K562 (cell line): Measurements from ENCODE around the gene CD93. TPM values are rescaled to one million over a fixed set of nuclear protein-coding genes. Genes with fewer than 3 reads are reported as not detected.
A peak's percentile ranks its signal among the peaks of the same experiment; 100 is the strongest.

Source experiments
- ATAC-seq: fragments of 200-7000 bp; cut with Tn5 transposase; 3 replicates; pipeline ENCODE4 v1.9.1; 2020; ENCODE audit warnings: moderate library complexity
- BruUV-seq: library from RNA; stranded (reverse); fragments of 400-500 nt; replicated peaks from 2 replicates; lab custom pipeline; 2021; lab: Mats Ljungman, UMichigan
- CTCF ChIA-PET: fragments of 300-600 bp; formaldehyde crosslinking; extraction: SDS; loops from one replicate; lab custom pipeline; 2021; ENCODE audit warnings: low intra/inter-chr PET ratio; lab: Yijun Ruan, JAX
- POLR2A ChIA-PET: fragments of 300-600, 350-650 bp; sonication (Branson Sonifier 250); formaldehyde crosslinking; extraction: SDS; loops from one replicate; lab custom pipeline; 2021; ENCODE audit warnings: antibody characterized with exemption, inconsistent platforms; lab: Yijun Ruan, JAX
- DNase-seq, 4 experiments: peaks; one replicate each; pipeline versions ENCODE4 v3.0.0 to v3.0.0-alpha.2; 2011 to 2018; ENCODE audit warnings: low spot score in 3 of 4, mixed read lengths in 3 of 4; ENCODE audit errors: extremely low read depth in 1 of 4
- FAIRE-seq: peaks from 2 replicates; lab custom pipeline; 2011; peaks lifted over from hg19 to GRCh38; lab: Jason Lieb, UNC
- H2AFZ ChIP-seq: 2 replicates; pipeline ENCODE4 v1.6.0; 2011; ENCODE audit warnings: low read depth, low read length, control low read depth, inconsistent platforms
- H3K27ac ChIP-seq: fragments of 200-600 bp; 3 replicates; pipeline ENCODE4 v1.8.0; 2011; ENCODE audit warnings: low read depth, mild to moderate bottlenecking, control low read depth, inconsistent platforms, low read length, moderate library complexity, mixed read lengths; ENCODE audit errors: extremely low read depth
- H3K27me3 ChIP-seq, 2 experiments: fragments of 300-600 bp in 1 of 2; 2 replicates in 1 of 2; 3 replicates in 1 of 2; pipeline versions ENCODE4 v1.6.0 to v1.8.0; 2011; ENCODE audit warnings: inconsistent platforms in 2 of 2, low read length in 2 of 2, mild to moderate bottlenecking in 1 of 2, mixed read lengths in 1 of 2, moderate library complexity in 1 of 2; ENCODE audit not compliant: control insufficient read depth in 2 of 2, insufficient read depth in 2 of 2
- H3K36me3 ChIP-seq: fragments of 300-600 bp; 3 replicates; pipeline ENCODE4 v1.8.0; 2011; ENCODE audit warnings: mild to moderate bottlenecking, low read length, inconsistent platforms; ENCODE audit not compliant: control insufficient read depth, insufficient read depth
- H3K4me1 ChIP-seq, 2 experiments: fragments of 200-600 bp in 1 of 2; replicated peaks in 1 of 2; 2 replicates in 1 of 2; 3 replicates in 1 of 2; pipeline versions ENCODE4 v1.5.1 to v1.8.0; 2011; ENCODE audit warnings: inconsistent platforms in 2 of 2, low read length in 2 of 2, mild to moderate bottlenecking in 1 of 2, mixed read lengths in 1 of 2, moderate library complexity in 1 of 2; ENCODE audit not compliant: control insufficient read depth in 2 of 2, insufficient read depth in 2 of 2
- H3K4me2 ChIP-seq: 2 replicates; pipeline ENCODE4 v1.6.1; 2011; ENCODE audit warnings: low read length, control low read depth, inconsistent platforms, mixed read lengths; ENCODE audit not compliant: insufficient read depth
- H3K4me3 ChIP-seq: fragments of 200-600 bp; sonication (generic), shearing (Covaris generic); 2 replicates; pipeline ENCODE4 v1.5.1; 2016; ENCODE audit warnings: control low read depth, inconsistent platforms
- H3K79me2 ChIP-seq: fragments of 200-600 bp; 3 replicates; pipeline ENCODE4 v1.8.0; 2011; ENCODE audit warnings: low read length, inconsistent platforms; ENCODE audit not compliant: control insufficient read depth, insufficient read depth
- H3K9ac ChIP-seq, 2 experiments: 2 replicates each; pipeline versions ENCODE4 v1.6.0 to v1.6.1; 2011; ENCODE audit warnings: low read depth in 2 of 2, low read length in 2 of 2, control low read depth in 1 of 2, inconsistent platforms in 1 of 2, mild to moderate bottlenecking in 1 of 2, mixed read lengths in 1 of 2; ENCODE audit not compliant: insufficient read depth in 1 of 2
- H3K9me1 ChIP-seq: one replicate; pipeline ENCODE4 v1.6.0; 2011; ENCODE audit warnings: inconsistent platforms, mild to moderate bottlenecking, low read length, moderate library complexity; ENCODE audit not compliant: control insufficient read depth, insufficient read depth
- H3K9me3 ChIP-seq: replicated peaks from 2 replicates; pipeline ENCODE4 v1.5.1; 2011; ENCODE audit warnings: low read depth, low read length, inconsistent platforms; ENCODE audit not compliant: control insufficient read depth, insufficient read depth
- H4K20me1 ChIP-seq: replicated peaks from 2 replicates; pipeline ENCODE4 v1.6.1; 2011; ENCODE audit warnings: low read length, inconsistent platforms, mixed read lengths; ENCODE audit not compliant: control insufficient read depth, insufficient read depth
- CBX3 ChIP-seq, 2 experiments: IDR thresholded peaks; 1 replicate in 1 of 2; 2 replicates in 1 of 2; pipeline ENCODE4 v1.6.1; 2012; ENCODE audit warnings: inconsistent platforms in 2 of 2, low read length in 2 of 2, borderline replicate concordance in 1 of 2, control low read depth in 1 of 2
- DMBX1 ChIP-seq: fragments of 250-450 bp; sonication (Bioruptor Pico); IDR thresholded peaks from 2 replicates; pipeline ENCODE4 v1.8.0; 2022; ENCODE audit warnings: inconsistent platforms, mild to moderate bottlenecking, moderate library complexity, borderline replicate concordance
- ETV1 ChIP-seq: fragments of 450-650 bp; conservative IDR thresholded peaks from 2 replicates; pipeline ENCODE4 v1.6.1; 2016; ENCODE audit warnings: missing genetic modification characterization, control low read depth, low read depth, missing compliant biosample characterization
- HCFC1 ChIP-seq: IDR thresholded peaks from 2 replicates; pipeline ENCODE4 v1.6.1; 2012; ENCODE audit warnings: low read depth, low read length, improper control_type of control experiment
- NR3C1 ChIP-seq: sonication (generic); formaldehyde crosslinking; IDR thresholded peaks from 2 replicates; pipeline ENCODE4 v1.8.1; 2022; ENCODE audit warnings: missing genetic modification reagents
- POLR3G ChIP-seq: IDR thresholded peaks from 2 replicates; pipeline ENCODE4 v1.6.1; 2011; ENCODE audit not compliant: insufficient read length, insufficient replicate concordance; ENCODE audit errors: extremely low read depth
- RBM22 ChIP-seq: fragments of 200-400 bp; formaldehyde crosslinking; IDR thresholded peaks from 2 replicates; pipeline ENCODE4 v1.6.1; 2018; ENCODE audit warnings: low read length, low read depth; ENCODE audit not compliant: poor library complexity, severe bottlenecking
- ZNF253 ChIP-seq: fragments of 250-450 bp; sonication (Bioruptor Pico); conservative IDR thresholded peaks from 2 replicates; pipeline ENCODE4 v1.6.1; 2021; ENCODE audit warnings: mild to moderate bottlenecking
- WGBS: fragments of 100-300 bp; shearing (Covaris generic); methylation state at CpG from one replicate; pipeline ENCODE4 v1.1.6; 2016; ENCODE audit warnings: low coverage, mixed read lengths; ENCODE audit not compliant: insufficient coverage; ENCODE audit errors: missing lambda C conversion rate; 5-methylcytosine and 5-hydroxymethylcytosine counted together
- in situ Hi-C: fragments of 300-500 bp; cut with MboI; formaldehyde crosslinking; loops from 4 replicates; pipeline ENCODE4 v1.15.0; 2018; ENCODE audit warnings: inconsistent platforms, mixed read lengths
- intact Hi-C: fragments of 100-400 bp; cut with micrococcal nuclease; formaldehyde crosslinking; loops from 2 replicates; pipeline ENCODE4 v1.14.2; 2022
- polyA plus RNA-seq, 8 experiments: library from polyadenylated mRNA; depleted of rRNA in 4 of 8; stranded (reverse) in 5 of 8; unstranded in 3 of 8; fragments of >200 nt; fragmentation: Nextera tagmentation in 2 of 8; fragmentation: Illumina TruSeq in 1 of 8; extraction: Ambion mirVana in 2 of 8; extraction: Trizol in 1 of 8; gene quantifications; 2 replicates each; pipeline versions ENCODE4 v1.2.1 to v1.2.3, GENCODE V29; 2011 to 2014; ENCODE audit warnings: inconsistent platforms in 1 of 8, missing spikeins in 1 of 8
- total RNA-seq, 7 experiments: library from RNA; depleted of rRNA in 6 of 7; stranded (reverse); fragments of >200 nt in 6 of 7; fragmentation: Illumina TruSeq in 2 of 7; extraction: Trizol in 2 of 7; gene quantifications; 2 replicates each; pipeline versions ENCODE4 v1.2.1 to v1.2.3, GENCODE V29; 2011 to 2021; ENCODE audit warnings: low replicate concordance in 1 of 7
- TF ChIP-seq, protein P1 (sequence below): fragments of 450-650 bp; IDR thresholded peaks from 2 replicates; pipeline ENCODE4 v1.6.1; 2017; ENCODE audit warnings: mild to moderate bottlenecking, moderate library complexity
- TF ChIP-seq, protein P2 (sequence below): sonication (generic); formaldehyde crosslinking; IDR thresholded peaks from 2 replicates; pipeline ENCODE4 v1.8.0; 2022; ENCODE audit warnings: missing genetic modification reagents, mild to moderate bottlenecking, borderline replicate concordance
- TF ChIP-seq, protein P3 (sequence below): fragments of 450-650 bp; formaldehyde crosslinking; IDR thresholded peaks from 2 replicates; pipeline ENCODE4 v1.4.0; 2022; ENCODE audit warnings: missing genetic modification characterization
- TF ChIP-seq, protein P4 (sequence below), 2 experiments: IDR thresholded peaks; 2 replicates each; pipeline ENCODE4 v1.6.1; 2012; ENCODE audit warnings: improper control_type of control experiment in 2 of 2, low read depth in 2 of 2, low read length in 2 of 2, borderline replicate concordance in 1 of 2
- TF ChIP-seq, protein P5 (sequence below): sonication (generic); formaldehyde crosslinking; IDR thresholded peaks from 2 replicates; pipeline ENCODE4 v1.8.1; 2022; ENCODE audit warnings: missing genetic modification reagents

CD93 gene
- total and polyA plus RNA-seq, 9 of the 15 experiments (the other 6 are each of a cell fraction or from before 2014, with no cell fraction given), result 0.03 to 0.20 (median 0.05) TPM

DNA sequence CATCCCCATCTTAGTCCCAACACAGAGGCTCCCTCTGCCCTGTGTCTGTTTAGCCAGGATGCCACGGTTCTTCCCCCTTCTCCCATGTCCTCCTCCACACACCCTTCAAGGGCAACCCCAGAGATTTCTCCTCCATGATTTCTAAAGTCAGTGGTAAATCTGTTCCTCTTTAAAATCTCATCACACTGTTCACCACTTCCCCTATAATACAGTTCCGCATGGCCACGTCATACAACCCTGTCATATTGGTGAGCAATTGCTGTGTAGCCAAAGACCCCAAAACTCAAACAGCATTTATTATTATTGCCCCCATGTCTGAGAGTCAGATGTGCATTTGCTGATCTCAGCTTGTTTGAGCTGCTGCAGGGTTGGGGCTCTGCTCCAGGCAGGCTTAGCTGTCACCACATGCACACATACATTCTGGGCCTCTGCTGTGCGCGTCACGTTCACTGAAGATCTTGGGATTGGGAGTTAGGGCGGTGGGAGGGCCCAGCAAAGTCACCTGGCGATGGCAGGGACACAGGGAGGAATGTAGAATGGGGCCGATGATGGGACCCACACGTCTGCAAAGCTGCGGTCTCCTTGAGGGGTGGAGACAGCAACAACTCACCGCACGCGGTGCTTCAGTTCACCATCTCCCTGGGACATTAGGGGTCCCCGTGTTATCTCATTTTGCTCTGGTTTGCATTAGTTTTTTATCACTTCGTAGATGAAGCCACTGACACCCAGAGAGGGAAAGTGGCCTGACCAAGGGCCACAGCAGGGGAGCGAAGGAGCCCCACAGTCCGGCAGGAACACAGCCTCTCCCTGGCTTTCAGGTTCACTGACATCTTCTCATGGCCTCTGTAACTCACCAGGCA lies 36.9 kb upstream of the CD93 start:
- ATAC-seq (no peak), DNase-seq (no peak), FAIRE-seq (no peak)
- Histone ChIP-seq H3K9me1 (no peaks in the 10 kb centered on the region), H2AFZ (no peak overlapping the region), H3K4me1 (peaks cover 28 to 63% of the 10 kb centered on the region in 2 experiments), H3K79me2 (no peaks in the 10 kb centered on the region), H3K4me3 (no peak overlapping the region), H3K27me3 (no peaks in the 10 kb centered on the region), H3K9ac (peak overlapping the region in 1 of 2 experiments; percentile 55; a peak in 2 of 4 replicates), H3K9me3 (no peaks in the 10 kb centered on the region), H3K27ac (no peak overlapping the region), H4K20me1 (no peaks in the 10 kb centered on the region), H3K36me3 (no peaks in the 10 kb centered on the region), H3K4me2 (no peak overlapping the region)
- WGBS, result 77% methylated on average over 5 of the region's 18 CpGs
- CTCF ChIA-PET, result no interaction called here
- in situ Hi-C loops, result no loop called here
- intact Hi-C loops, result no loop called here
- POLR2A ChIA-PET, result interaction anchor here (0.9 kb wide), 1 partner anchor 16 kb away, joined by 3 read pairs; no protein-coding TSS in a partner anchor
- BruUV-seq, result no TSS peak
- no peak for TF ChIP-seq ZNF253 (CRISPR knock-in tag)
- no peak for TF ChIP-seq CBX3 (IDR thresholded peaks at IDR 0.05; ENCODE audit: borderline replicate concordance in 1 of 2, low read length in 2 of 2)
- no peak for TF ChIP-seq HCFC1
- no peak for TF ChIP-seq POLR3G
- TF ChIP-seq, protein P1, sequence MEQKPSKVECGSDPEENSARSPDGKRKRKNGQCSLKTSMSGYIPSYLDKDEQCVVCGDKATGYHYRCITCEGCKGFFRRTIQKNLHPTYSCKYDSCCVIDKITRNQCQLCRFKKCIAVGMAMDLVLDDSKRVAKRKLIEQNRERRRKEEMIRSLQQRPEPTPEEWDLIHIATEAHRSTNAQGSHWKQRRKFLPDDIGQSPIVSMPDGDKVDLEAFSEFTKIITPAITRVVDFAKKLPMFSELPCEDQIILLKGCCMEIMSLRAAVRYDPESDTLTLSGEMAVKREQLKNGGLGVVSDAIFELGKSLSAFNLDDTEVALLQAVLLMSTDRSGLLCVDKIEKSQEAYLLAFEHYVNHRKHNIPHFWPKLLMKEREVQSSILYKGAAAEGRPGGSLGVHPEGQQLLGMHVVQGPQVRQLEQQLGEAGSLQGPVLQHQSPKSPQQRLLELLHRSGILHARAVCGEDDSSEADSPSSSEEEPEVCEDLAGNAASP, result no peak
- no peak for TF ChIP-seq RBM22
- TF ChIP-seq, protein P2, sequence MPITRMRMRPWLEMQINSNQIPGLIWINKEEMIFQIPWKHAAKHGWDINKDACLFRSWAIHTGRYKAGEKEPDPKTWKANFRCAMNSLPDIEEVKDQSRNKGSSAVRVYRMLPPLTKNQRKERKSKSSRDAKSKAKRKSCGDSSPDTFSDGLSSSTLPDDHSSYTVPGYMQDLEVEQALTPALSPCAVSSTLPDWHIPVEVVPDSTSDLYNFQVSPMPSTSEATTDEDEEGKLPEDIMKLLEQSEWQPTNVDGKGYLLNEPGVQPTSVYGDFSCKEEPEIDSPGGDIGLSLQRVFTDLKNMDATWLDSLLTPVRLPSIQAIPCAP, result no peak
- TF ChIP-seq ETV1 (tag), result no peak
- no peak for TF ChIP-seq DMBX1
- TF ChIP-seq, protein P3, sequence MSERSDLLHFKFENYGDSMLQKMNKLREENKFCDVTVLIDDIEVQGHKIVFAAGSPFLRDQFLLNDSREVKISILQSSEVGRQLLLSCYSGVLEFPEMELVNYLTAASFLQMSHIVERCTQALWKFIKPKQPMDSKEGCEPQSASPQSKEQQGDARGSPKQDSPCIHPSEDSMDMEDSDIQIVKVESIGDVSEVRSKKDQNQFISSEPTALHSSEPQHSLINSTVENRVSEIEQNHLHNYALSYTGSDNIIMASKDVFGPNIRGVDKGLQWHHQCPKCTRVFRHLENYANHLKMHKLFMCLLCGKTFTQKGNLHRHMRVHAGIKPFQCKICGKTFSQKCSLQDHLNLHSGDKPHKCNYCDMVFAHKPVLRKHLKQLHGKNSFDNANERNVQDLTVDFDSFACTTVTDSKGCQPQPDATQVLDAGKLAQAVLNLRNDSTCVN (CRISPR knock-in tag), result no peak
- TF ChIP-seq, protein P4, sequence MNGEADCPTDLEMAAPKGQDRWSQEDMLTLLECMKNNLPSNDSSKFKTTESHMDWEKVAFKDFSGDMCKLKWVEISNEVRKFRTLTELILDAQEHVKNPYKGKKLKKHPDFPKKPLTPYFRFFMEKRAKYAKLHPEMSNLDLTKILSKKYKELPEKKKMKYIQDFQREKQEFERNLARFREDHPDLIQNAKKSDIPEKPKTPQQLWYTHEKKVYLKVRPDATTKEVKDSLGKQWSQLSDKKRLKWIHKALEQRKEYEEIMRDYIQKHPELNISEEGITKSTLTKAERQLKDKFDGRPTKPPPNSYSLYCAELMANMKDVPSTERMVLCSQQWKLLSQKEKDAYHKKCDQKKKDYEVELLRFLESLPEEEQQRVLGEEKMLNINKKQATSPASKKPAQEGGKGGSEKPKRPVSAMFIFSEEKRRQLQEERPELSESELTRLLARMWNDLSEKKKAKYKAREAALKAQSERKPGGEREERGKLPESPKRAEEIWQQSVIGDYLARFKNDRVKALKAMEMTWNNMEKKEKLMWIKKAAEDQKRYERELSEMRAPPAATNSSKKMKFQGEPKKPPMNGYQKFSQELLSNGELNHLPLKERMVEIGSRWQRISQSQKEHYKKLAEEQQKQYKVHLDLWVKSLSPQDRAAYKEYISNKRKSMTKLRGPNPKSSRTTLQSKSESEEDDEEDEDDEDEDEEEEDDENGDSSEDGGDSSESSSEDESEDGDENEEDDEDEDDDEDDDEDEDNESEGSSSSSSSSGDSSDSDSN (IDR thresholded peaks at IDR 0.05; ENCODE audit: borderline replicate concordance in 1 of 2, low read depth in 2 of 2, low read length in 2 of 2), result no peak
- TF ChIP-seq NR3C1, result no peak
- TF ChIP-seq, protein P5, sequence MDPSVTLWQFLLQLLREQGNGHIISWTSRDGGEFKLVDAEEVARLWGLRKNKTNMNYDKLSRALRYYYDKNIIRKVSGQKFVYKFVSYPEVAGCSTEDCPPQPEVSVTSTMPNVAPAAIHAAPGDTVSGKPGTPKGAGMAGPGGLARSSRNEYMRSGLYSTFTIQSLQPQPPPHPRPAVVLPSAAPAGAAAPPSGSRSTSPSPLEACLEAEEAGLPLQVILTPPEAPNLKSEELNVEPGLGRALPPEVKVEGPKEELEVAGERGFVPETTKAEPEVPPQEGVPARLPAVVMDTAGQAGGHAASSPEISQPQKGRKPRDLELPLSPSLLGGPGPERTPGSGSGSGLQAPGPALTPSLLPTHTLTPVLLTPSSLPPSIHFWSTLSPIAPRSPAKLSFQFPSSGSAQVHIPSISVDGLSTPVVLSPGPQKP, result no peak
